ENCODE data around the gene HBZ. TPM values are rescaled to one million over a fixed set of nuclear protein-coding genes. Genes with fewer than 3 reads are reported as not detected.

Gene HBZ
- total RNA-seq, 1 donor from 2014 or later = not detected

DNA sequence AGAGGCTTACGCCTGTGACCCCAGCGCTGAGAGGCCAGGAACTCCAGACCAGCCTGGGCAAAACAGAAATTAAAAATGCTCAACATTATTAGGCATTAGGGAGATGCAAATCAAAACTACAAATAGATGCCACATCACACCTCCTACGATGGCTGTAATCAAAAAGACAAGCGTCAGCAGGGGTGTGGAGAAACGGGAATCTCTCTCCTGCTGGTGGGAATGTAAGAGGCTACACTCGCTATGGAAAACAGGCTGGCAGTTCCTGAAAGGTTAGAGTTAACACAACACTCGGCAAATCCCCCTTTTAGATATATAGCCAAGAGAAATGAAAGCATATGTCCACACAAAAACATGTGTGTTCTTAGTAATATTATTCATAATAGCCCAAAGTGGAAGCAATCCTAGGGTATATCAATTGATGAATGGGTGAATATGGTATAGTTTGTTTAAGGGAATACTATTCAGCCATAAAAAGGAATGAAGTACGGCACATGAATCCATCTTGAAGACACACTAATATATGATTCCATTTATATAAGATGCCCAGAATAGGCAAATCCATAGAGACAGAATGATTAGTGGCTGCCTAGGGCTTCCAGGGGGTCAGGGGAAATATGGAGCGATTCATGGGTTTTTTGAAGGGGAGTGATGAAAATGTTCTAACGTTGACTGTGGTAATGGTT lies 12.1 kb upstream of the HBZ start:
- DNase-seq (no peak), ATAC-seq (no peak)
- intact Hi-C loops (cut with DNase I) = no loop called here
- Histone ChIP-seq H3K36me3 (no peaks in the 10 kb centered on the region), H3K9me3 (no peaks in the 10 kb centered on the region), H3K4me1 (peaks cover 10% of the 10 kb centered on the region), H3K4me3 (no peak overlapping the region), H3K27ac (no peak overlapping the region), H3K27me3 (ENCODE audit: low read depth) (peaks cover 8% of the 10 kb centered on the region)
- TF ChIP-seq, protein P1, sequence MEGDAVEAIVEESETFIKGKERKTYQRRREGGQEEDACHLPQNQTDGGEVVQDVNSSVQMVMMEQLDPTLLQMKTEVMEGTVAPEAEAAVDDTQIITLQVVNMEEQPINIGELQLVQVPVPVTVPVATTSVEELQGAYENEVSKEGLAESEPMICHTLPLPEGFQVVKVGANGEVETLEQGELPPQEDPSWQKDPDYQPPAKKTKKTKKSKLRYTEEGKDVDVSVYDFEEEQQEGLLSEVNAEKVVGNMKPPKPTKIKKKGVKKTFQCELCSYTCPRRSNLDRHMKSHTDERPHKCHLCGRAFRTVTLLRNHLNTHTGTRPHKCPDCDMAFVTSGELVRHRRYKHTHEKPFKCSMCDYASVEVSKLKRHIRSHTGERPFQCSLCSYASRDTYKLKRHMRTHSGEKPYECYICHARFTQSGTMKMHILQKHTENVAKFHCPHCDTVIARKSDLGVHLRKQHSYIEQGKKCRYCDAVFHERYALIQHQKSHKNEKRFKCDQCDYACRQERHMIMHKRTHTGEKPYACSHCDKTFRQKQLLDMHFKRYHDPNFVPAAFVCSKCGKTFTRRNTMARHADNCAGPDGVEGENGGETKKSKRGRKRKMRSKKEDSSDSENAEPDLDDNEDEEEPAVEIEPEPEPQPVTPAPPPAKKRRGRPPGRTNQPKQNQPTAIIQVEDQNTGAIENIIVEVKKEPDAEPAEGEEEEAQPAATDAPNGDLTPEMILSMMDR (IDR thresholded peaks at IDR 0.05) = no peak

DNA sequence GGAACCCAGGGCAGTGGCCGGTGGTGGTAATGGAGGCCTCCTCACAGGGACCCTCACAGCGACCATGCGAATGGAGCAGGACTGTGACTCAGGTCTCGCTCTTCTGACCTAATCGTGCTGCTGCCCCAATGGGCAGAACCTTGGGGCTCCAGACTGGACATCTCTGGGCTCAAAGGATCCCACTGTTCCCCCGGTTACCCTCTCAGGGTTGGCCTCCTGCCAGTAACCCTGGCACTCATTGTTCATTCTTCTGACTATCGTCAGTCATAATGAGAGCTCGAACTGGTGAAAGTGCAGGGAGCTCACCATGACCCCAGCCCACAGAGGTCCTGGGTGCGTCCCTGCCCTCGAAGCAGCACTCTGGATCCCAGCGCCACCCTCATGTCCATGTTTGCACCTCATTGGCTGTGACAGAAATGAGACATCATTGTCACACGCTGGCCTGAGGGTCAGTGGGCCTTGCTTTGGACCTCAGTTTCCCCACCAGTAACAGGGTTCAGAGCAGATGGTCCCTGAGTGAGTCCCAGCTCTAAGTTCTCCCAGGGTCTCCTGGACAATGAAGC lies 10.0 kb upstream of the HBZ start:
- Histone ChIP-seq H3K27me3 (ENCODE audit: low read depth) (peaks cover 8% of the 10 kb centered on the region), H3K4me3 (no peak overlapping the region), H3K27ac (no peak overlapping the region), H3K9me3 (no peaks in the 10 kb centered on the region), H3K4me1 (peaks cover 3% of the 10 kb centered on the region), H3K36me3 (no peaks in the 10 kb centered on the region)
- intact Hi-C loops (cut with DNase I) = no loop called here
- DNase-seq (no peak), ATAC-seq (no peak)
- TF ChIP-seq, protein P1 (IDR thresholded peaks at IDR 0.05) = no peak

DNA sequence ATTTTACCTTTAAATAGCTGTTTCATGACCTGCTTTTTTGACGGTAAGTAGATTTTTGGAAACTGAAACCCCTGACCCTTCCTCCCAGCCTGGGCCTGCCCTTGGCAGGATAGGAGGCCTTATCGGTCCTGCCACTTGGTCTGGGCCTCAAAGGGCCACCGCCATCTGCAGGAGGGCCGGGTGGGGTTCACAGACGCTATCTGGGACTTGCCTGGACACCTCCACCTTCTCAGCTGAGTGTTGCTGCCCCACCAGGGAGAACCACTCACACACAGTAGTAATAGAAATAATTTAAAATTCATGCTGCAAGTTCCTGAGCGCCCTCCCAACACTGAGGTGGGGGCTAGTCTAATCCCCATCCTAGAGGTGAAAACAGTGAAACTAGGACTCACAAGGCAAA lies 9.4 kb upstream of the HBZ start:
- H3K27ac ChIP-seq = no peak overlapping the region
- H3K36me3 ChIP-seq = no peaks in the 10 kb centered on the region
- H3K4me3 ChIP-seq = no peak overlapping the region
- H3K4me1 ChIP-seq = no peaks in the 10 kb centered on the region
- peaks cover 8% of the 10 kb centered on the region for H3K27me3 ChIP-seq (ENCODE audit: low read depth)
- TF ChIP-seq, protein P1 (IDR thresholded peaks at IDR 0.05) = no peak
- intact Hi-C loops (cut with DNase I) = no loop called here
- H3K9me3 ChIP-seq = no peaks in the 10 kb centered on the region
- ATAC-seq (no peak), DNase-seq (no peak)

DNA sequence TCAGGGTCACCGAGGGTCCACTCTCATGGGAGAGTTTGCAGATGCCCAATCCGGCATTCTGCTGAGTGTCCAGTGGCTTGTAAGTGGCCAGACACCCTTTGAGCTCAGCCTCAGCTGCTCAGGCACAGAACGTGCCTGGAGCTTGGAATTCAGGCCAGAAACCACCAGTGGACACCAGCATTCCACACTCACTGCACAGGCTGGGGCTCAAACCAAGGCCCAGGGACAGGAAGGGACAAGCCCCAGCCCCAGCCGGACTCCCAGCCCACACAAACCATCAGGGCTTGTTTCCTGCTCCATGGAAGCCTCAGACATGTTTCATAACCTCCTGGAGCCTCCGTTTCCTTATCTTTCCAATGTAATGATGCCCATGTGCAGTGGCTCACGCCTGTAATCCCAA lies 9.0 kb upstream of the HBZ start:
- no peaks in the 10 kb centered on the region for H3K9me3 ChIP-seq
- H3K4me3 ChIP-seq = no peak overlapping the region
- no peaks in the 10 kb centered on the region for H3K4me1 ChIP-seq
- TF ChIP-seq, protein P1 (IDR thresholded peaks at IDR 0.05) = no peak
- no peak for ATAC-seq
- no peak for DNase-seq
- no peaks in the 10 kb centered on the region for H3K36me3 ChIP-seq
- no peak overlapping the region for H3K27ac ChIP-seq
- H3K27me3 ChIP-seq (ENCODE audit: low read depth) = peaks cover 8% of the 10 kb centered on the region
- intact Hi-C loops (cut with DNase I) = no loop called here

DNA sequence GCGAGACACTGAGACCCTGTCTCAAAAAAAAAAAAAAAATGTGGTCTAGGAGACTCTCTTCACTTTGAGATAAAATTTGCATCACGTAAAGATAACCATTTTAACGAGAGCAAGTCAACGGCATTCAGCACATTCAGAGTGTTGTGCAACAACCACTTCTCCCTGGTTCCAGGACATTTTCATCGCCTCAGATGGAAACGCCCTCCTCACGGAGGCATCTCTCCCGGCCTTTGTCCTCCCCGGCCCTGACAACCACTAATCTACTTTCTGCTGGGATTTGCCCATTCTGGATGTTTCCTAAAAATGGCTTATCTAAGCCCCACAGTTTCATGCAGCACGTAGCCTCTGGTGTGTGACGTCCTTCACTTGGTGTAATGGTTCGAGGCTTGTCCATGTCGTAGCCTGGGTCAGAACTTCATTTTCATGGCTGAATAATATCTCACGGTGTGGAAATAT lies 7.6 kb upstream of the HBZ start:
- no peaks in the 10 kb centered on the region for H3K4me1 ChIP-seq
- no peak for DNase-seq
- H3K9me3 ChIP-seq = no peaks in the 10 kb centered on the region
- no peak for ATAC-seq
- H3K27me3 ChIP-seq (ENCODE audit: low read depth) = peaks cover 8% of the 10 kb centered on the region
- H3K4me3 ChIP-seq = no peak overlapping the region
- intact Hi-C loops (cut with DNase I) = no loop called here
- TF ChIP-seq, protein P1 (IDR thresholded peaks at IDR 0.05) = no peak
- H3K36me3 ChIP-seq = no peaks in the 10 kb centered on the region
- no peak overlapping the region for H3K27ac ChIP-seq
